ENCODE measurements around the gene DUS3L.

DNA sequence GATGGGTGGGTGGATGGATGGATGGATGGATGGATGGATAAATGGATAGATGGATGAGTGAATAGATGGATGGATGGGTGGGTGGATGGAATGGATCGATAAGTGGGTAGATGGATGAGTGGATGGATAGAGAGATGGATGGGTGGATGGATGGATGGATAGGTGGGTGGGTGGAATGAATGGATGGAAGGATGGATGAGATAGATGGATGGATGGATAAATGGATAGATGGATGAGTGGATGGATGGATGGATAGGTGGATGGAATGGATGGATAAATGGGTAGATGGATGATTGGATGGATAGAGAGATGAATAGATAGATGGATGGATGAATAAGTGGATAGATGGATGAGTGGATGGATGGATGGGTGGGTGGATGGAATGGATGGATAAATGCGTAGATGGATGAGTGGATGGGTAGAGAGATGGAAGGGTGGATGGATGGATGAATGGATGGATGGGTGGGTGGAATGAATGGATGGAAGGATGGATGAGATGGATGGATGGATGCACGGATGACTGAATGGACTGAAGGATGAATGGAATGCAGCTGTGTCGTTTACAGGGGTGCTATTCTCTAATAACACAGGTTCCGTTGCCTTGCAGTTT lies 28.2 kb downstream of the DUS3L start:
- TF ChIP-seq REST (IDR thresholded peaks at IDR 0.05; ENCODE audit: insufficient read depth in 1 of 2, low read depth in 2 of 2, low read length in 1 of 2) = no peak
- TF ChIP-seq SIN3A (IDR thresholded peaks at IDR 0.05; ENCODE audit: borderline replicate concordance, insufficient read depth, low read depth, low read length) = no peak
- TF ChIP-seq CTCF (IDR thresholded peaks at IDR 0.05) = no peak

Data from Panc1 (cell line).